CD4-positive, alpha-beta T cell (primary cell): ENCODE results near the gene KCNIP2. TPM values are rescaled to one million over a fixed set of nuclear protein-coding genes. Genes with fewer than 3 reads are reported as not detected.
A peak's percentile ranks its signal among the peaks of the same experiment; 100 is the strongest.

Experiments used
- ATAC-seq: fragments of 200-7000 bp; cut with Tn5 transposase; one replicate; pipeline ENCODE4 v1.10.0; 2022; ENCODE audit warnings: mild to moderate bottlenecking; ENCODE audit not compliant: poor library complexity
- CTCF ChIA-PET: fragments of 350-600 bp; sonication (Branson Sonifier 250); formaldehyde crosslinking; loops from one replicate; lab custom pipeline; 2021; ENCODE audit warnings: antibody characterized with exemption, inconsistent platforms; lab: Charles Lee
- POLR2A ChIA-PET: fragments of 350-600 bp; sonication (Branson Sonifier 250); formaldehyde crosslinking; loops from one replicate; lab custom pipeline; 2021; ENCODE audit warnings: antibody characterized with exemption, inconsistent platforms; lab: Charles Lee
- DNase-seq, 14 experiments: peaks; one replicate each; pipeline ENCODE4 v3.0.0-alpha.2; 2013 to 2020; ENCODE audit warnings: mixed read lengths in 2 of 14
- H3K27ac ChIP-seq, 2 donors: one replicate each; pipeline versions ENCODE4 v1.5.1 to v1.7.0; 2013; ENCODE audit warnings: low read length in 2 of 2, low read depth in 1 of 2, mild to moderate bottlenecking in 1 of 2
- H3K27me3 ChIP-seq, 2 experiments: 1 replicate in 1 of 2; 2 replicates in 1 of 2; pipeline versions ENCODE4 v1.6.1 to v1.7.0; 2013; ENCODE audit warnings: low read length in 2 of 2, control low read depth in 1 of 2, mild to moderate bottlenecking in 1 of 2, moderate library complexity in 1 of 2; ENCODE audit not compliant: insufficient read depth in 2 of 2, control insufficient read depth in 1 of 2
- H3K36me3 ChIP-seq: one replicate; pipeline ENCODE4 v1.6.1; 2013; ENCODE audit warnings: low read length, control low read depth; ENCODE audit not compliant: insufficient read depth
- H3K4me1 ChIP-seq: one replicate; pipeline ENCODE4 v1.6.1; 2013; ENCODE audit warnings: low read length, control low read depth; ENCODE audit not compliant: insufficient read depth
- H3K4me3 ChIP-seq: one replicate; pipeline ENCODE4 v1.5.1; 2013; ENCODE audit warnings: mild to moderate bottlenecking, low read length, moderate library complexity
- H3K9me3 ChIP-seq, 2 experiments: 1 replicate in 1 of 2; 2 replicates in 1 of 2; pipeline versions ENCODE4 v1.6.1 to v1.7.0; 2013; ENCODE audit warnings: low read length in 2 of 2, mild to moderate bottlenecking in 2 of 2, control low read depth in 1 of 2, moderate library complexity in 1 of 2; ENCODE audit not compliant: control insufficient read depth in 1 of 2, insufficient read depth in 1 of 2
- H3K27ac Mint-ChIP-seq: one replicate; pipeline ENCODE4 v1.8.0; 2020; ENCODE audit warnings: mixed read lengths
- H3K27me3 Mint-ChIP-seq: one replicate; pipeline ENCODE4 v1.8.0; 2021; ENCODE audit warnings: mixed read lengths
- H3K36me3 Mint-ChIP-seq: one replicate; pipeline ENCODE4 v1.8.0; 2021; ENCODE audit warnings: low read depth, mixed read lengths
- H3K4me1 Mint-ChIP-seq: one replicate; pipeline ENCODE4 v1.8.0; 2021; ENCODE audit warnings: low read depth, mixed read lengths
- H3K4me3 Mint-ChIP-seq: one replicate; pipeline ENCODE4 v1.8.0; 2020; ENCODE audit warnings: mild to moderate bottlenecking, mixed read lengths
- H3K9me3 Mint-ChIP-seq: one replicate; pipeline ENCODE4 v1.8.0; 2020; ENCODE audit warnings: mixed read lengths
- CTCF ChIP-seq: fragments of 200-600 bp; IDR thresholded peaks from one replicate; pipeline ENCODE4 v1.8.0; 2022; ENCODE audit warnings: antibody characterized with exemption, mild to moderate bottlenecking
- intact Hi-C, 2 experiments: fragments of 100-400 bp; cut with DNase I in 1 of 2; cut with micrococcal nuclease in 1 of 2; formaldehyde crosslinking; loops; one replicate each; pipeline versions ENCODE4 v1.15.1 to v1.9.0; 2023 to 2025; cut with DNase I, micrococcal nuclease
- total RNA-seq, 174 experiments: library from RNA in 2 of 174; stranded (reverse) in 2 of 174; gene quantifications; one replicate each; pipeline ENCODE4 v1.2.3 and lab custom pipeline; 2021 to 2026

The KCNIP2 gene
- total RNA-seq, 2 experiments from 2014 or later: 0.77 to 1.6 TPM

DNA sequence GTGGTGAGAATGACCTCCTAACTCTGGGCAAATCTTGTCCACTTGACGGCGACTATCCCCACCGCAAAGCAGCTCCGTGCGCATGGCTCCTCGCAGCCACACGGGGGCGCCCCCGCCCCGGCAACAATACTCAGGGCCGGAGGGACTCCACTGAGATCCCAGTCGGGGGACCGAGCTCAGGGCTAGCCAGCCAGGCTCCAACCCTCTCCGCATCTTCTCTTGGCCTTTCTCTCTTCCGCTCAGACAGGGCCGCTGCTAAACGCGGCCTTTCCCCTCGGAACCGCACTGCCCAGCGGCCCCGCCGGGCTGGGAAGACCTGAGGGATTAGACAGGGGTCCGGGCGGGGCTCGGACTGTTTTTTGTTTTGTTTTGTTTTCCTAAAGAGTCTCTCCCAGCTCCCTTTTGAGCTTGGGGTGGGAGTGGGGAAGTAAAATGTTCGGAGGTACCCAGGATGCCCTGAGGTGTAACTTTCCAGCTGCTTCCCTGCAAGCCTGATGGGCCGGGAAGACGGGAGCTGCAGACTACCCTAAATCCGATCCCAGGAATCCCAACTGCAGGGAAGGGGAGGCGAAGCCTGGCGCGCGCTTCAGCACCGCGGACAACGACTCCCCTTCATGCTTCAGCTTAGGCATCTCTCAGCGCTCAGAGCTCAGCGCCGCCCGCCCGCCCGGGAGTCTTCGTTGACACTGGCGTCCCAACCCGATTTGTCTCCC, 2.7 kb downstream of the KCNIP2 start:
- intact Hi-C loops: loop anchor here (1.0 to 5.0 kb wide), 4 partner anchors 168 to 276 kb away; no protein-coding TSS in a partner anchor
- H3K36me3 ChIP-seq: no peaks in the 10 kb centered on the region
- peak overlapping the region; percentile 41 for H3K4me3 ChIP-seq
- DNase-seq (peak; percentile 49 to 85 (median 62)), ATAC-seq (peak; percentile 51)
- peaks cover 64% of the 10 kb centered on the region for H3K4me1 Mint-ChIP-seq
- peaks cover 52% of the 10 kb centered on the region for H3K4me1 ChIP-seq
- H3K27me3 ChIP-seq: no peaks in the 10 kb centered on the region
- CTCF ChIA-PET: interaction anchor here (0.5 to 3.2 kb wide), 22 partner anchors 9 to 996 kb away, joined by 3 to 32 read pairs (median 4); partner anchors contain the start of genes NPM3 and OGA
- H3K27ac ChIP-seq: no peak overlapping the region
- H3K9me3 ChIP-seq: no peaks in the 10 kb centered on the region
- no peak overlapping the region for H3K27ac Mint-ChIP-seq
- peak; percentile 89 for TF ChIP-seq CTCF
- peaks cover 8% of the 10 kb centered on the region for H3K36me3 Mint-ChIP-seq
- peak overlapping the region; percentile 93 for H3K4me3 Mint-ChIP-seq
- no peaks in the 10 kb centered on the region for H3K9me3 Mint-ChIP-seq
- POLR2A ChIA-PET: interaction anchor here (0.5 to 16.7 kb wide), 12 partner anchors 10 to 592 kb away, joined by 3 to 223 read pairs (median 3); partner anchors contain the start of genes ARMH3, FBXL15 and OGA
- peaks cover 8% of the 10 kb centered on the region for H3K27me3 Mint-ChIP-seq

DNA sequence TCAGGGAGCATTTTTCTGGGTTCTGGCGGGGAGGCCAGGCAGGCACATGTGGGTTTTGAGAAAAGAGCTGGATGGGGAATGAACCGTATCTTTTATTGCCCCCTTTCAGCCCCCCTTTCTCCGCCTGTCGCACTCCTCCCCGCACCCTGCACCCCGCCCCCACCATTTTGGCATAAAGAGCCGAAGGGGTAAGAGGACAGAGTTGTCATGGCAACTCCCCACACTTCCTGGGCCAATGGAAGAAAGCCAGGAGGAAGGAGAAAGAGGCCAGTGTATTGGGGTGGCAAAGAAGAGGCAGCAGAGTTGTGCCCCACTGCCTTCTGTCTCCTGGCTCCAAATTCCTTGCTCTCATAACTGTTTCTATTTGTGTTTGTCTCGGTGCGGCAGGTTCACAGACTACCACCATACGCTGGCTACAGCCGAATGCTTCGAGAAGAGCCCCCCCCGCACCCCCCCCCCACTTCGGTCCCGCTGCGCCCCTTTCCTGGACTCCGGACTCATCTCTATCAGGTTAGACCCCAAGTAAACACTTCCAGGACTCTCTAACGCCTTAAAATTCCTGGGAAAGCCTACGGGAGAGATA, 3.4 kb downstream of the KCNIP2 start:
- ChIA-PET CTCF (interaction anchor here (0.6 to 3.2 kb wide), 19 partner anchors 9 to 278 kb away, joined by 3 to 32 read pairs (median 4); partner anchors contain the start of genes NPM3 and OGA), POLR2A (interaction anchor here (0.6 to 16.7 kb wide), 9 partner anchors 11 to 593 kb away, joined by 3 to 223 read pairs (median 4); partner anchors contain the start of genes ARMH3, FBXL15 and OGA)
- Histone ChIP-seq H3K36me3 (no peaks in the 10 kb centered on the region), H3K27me3 (no peaks in the 10 kb centered on the region), H3K4me3 (peak overlapping the region; percentile 41), H3K9me3 (no peaks in the 10 kb centered on the region), H3K4me1 (peaks cover 59% of the 10 kb centered on the region), H3K27ac (no peak overlapping the region)
- Mint-ChIP-seq H3K36me3 (peaks cover 1% of the 10 kb centered on the region), H3K4me3 (peak overlapping the region; percentile 93), H3K4me1 (peaks cover 66% of the 10 kb centered on the region), H3K27ac (no peak overlapping the region), H3K27me3 (peaks cover 8% of the 10 kb centered on the region), H3K9me3 (no peaks in the 10 kb centered on the region)
- peak in 4 of 14 experiments; percentile 20 to 64 (median 58) for DNase-seq
- TF ChIP-seq CTCF: no peak
- intact Hi-C loops: loop anchor here (1.0 to 5.0 kb wide), 4 partner anchors 169 to 277 kb away; no protein-coding TSS in a partner anchor
- no peak for ATAC-seq

DNA sequence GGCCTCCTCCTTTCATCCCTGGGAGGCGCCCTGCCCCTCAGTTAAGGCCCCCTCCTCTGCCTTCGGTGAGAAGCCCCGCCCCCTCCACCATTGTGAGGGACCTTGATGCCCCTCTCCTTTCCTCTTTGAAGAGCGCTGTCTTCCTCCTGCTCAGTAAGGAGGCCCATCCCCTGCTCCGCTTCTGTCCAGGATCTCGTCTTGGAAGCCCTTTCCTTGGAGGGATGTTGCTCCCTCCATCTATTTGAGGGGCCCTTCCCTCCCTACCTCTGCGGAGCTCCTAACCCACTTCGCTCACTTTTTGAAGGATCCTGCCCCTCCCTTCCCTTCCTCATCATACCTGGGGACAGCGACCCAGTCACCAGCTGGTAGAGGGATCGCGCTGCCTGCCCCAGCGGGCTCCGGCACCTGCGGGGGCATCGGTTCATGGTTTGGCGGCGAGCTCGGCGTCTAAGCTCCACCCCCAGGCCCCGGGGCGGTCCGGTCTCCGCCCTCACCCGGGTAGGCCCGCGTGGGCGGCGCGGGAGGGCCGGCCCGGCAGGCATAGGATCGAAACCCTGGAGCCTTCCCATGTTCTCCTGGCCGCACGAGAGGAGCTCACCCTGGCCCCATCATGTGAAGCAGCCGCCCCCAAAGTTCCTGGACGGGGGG, 4.1 kb downstream of the KCNIP2 start:
- Histone ChIP-seq H3K4me1 (peaks cover 64% of the 10 kb centered on the region), H3K9me3 (no peaks in the 10 kb centered on the region), H3K4me3 (peak overlapping the region; percentile 41), H3K36me3 (no peaks in the 10 kb centered on the region), H3K27me3 (no peaks in the 10 kb centered on the region), H3K27ac (no peak overlapping the region)
- intact Hi-C loops: loop anchor here (1.0 to 5.0 kb wide), 5 partner anchors 170 to 408 kb away; partner anchors contain the start of gene GBF1 (in 1 of the 2)
- H3K4me1 Mint-ChIP-seq: peaks cover 66% of the 10 kb centered on the region
- ChIA-PET CTCF (interaction anchor here (1.6 to 3.2 kb wide), 4 partner anchors 21 to 233 kb away, joined by 9 to 32 read pairs (median 16); partner anchors contain the start of gene OGA), POLR2A (interaction anchor here (2.5 to 16.7 kb wide), 2 partner anchors 22 to 216 kb away, joined by 10 to 223 read pairs; partner anchors contain the start of genes ARMH3 and OGA)
- no peaks in the 10 kb centered on the region for H3K36me3 Mint-ChIP-seq
- H3K27ac Mint-ChIP-seq: no peak overlapping the region
- DNase-seq (peak in 12 of 14 experiments; percentile 27 to 82 (median 58)), ATAC-seq (peak; percentile 43)
- TF ChIP-seq CTCF: no peak
- H3K27me3 Mint-ChIP-seq: peaks cover 8% of the 10 kb centered on the region
- peak overlapping the region; percentile 52 for H3K4me3 Mint-ChIP-seq
- H3K9me3 Mint-ChIP-seq: no peaks in the 10 kb centered on the region
